ENCODE measurements around the gene ELOVL5.

Gene ELOVL5

GRCh38 chr6:53240139-53240538 lies 108.6 kb downstream of the ELOVL5 start:
- TF ChIP-seq CTCF (conservative IDR thresholded peaks at IDR 0.05; ENCODE audit: low read depth, low read length) = no peak
- Histone ChIP-seq H3K27me3 (ENCODE audit: insufficient read depth, low read depth) (no peaks in the 10 kb centered on the region), H3K27ac (no peak overlapping the region), H2AFZ (ENCODE audit: low read depth) (no peak overlapping the region), H4K20me1 (ENCODE audit: insufficient read depth) (no peaks in the 10 kb centered on the region), H3K9ac (no peak overlapping the region), H3K79me2 (ENCODE audit: insufficient read depth, low read depth) (no peaks in the 10 kb centered on the region), H3K4me3 (IDR thresholded peaks at IDR 0.05; ENCODE audit: insufficient read depth, low read depth, low read length) (no peak overlapping the region), H3K4me1 (ENCODE audit: low read depth, poor library complexity, severe bottlenecking) (peaks cover 15% of the 10 kb centered on the region), H3K4me2 (no peak overlapping the region), H3K36me3 (ENCODE audit: insufficient read depth) (no peaks in the 10 kb centered on the region)

- no peak overlapping the region for H3K4me2 ChIP-seq
- H4K20me1 ChIP-seq (ENCODE audit: insufficient read depth) = no peaks in the 10 kb centered on the region
- H3K27me3 ChIP-seq (ENCODE audit: insufficient read depth, low read depth) = no peaks in the 10 kb centered on the region
- no peak for TF ChIP-seq CTCF (conservative IDR thresholded peaks at IDR 0.05; ENCODE audit: low read depth, low read length)
- H3K36me3 ChIP-seq (ENCODE audit: insufficient read depth) = no peaks in the 10 kb centered on the region
- H3K4me3 ChIP-seq (IDR thresholded peaks at IDR 0.05; ENCODE audit: insufficient read depth, low read depth, low read length) = no peak overlapping the region
- H3K27ac ChIP-seq = no peak overlapping the region
- H3K4me1 ChIP-seq (ENCODE audit: low read depth, poor library complexity, severe bottlenecking) = peaks cover 15% of the 10 kb centered on the region
- no peak overlapping the region for H3K9ac ChIP-seq
- H2AFZ ChIP-seq (ENCODE audit: low read depth) = no peak overlapping the region
- no peaks in the 10 kb centered on the region for H3K79me2 ChIP-seq (ENCODE audit: insufficient read depth, low read depth)
These were observed 109.2 kb downstream of the ELOVL5 start for GRCh38 chr6:53239526-53239925.

GRCh38 chr6:53238311-53238710 lies 110.4 kb downstream of the ELOVL5 start:
- no peak overlapping the region for H3K4me2 ChIP-seq
- no peak overlapping the region for H2AFZ ChIP-seq (ENCODE audit: low read depth)
- no peak for TF ChIP-seq CTCF (conservative IDR thresholded peaks at IDR 0.05; ENCODE audit: low read depth, low read length)

GRCh38 chr6:53236241-53236640 lies 112.5 kb downstream of the ELOVL5 start:
- Histone ChIP-seq H3K9ac (no peak overlapping the region), H3K4me2 (peak overlapping the region; percentile 40), H3K36me3 (ENCODE audit: insufficient read depth) (no peaks in the 10 kb centered on the region), H3K4me3 (IDR thresholded peaks at IDR 0.05; ENCODE audit: insufficient read depth, low read depth, low read length) (no peak overlapping the region), H3K4me1 (ENCODE audit: low read depth, poor library complexity, severe bottlenecking) (peaks cover 15% of the 10 kb centered on the region), H4K20me1 (ENCODE audit: insufficient read depth) (no peaks in the 10 kb centered on the region), H3K27me3 (ENCODE audit: insufficient read depth, low read depth) (no peaks in the 10 kb centered on the region), H3K27ac (no peak overlapping the region), H3K79me2 (ENCODE audit: insufficient read depth, low read depth) (no peaks in the 10 kb centered on the region), H2AFZ (ENCODE audit: low read depth) (0 out of 2 replicates have a peak overlapping the region, but pooled peaks have one; percentile 15)
- TF ChIP-seq CTCF (conservative IDR thresholded peaks at IDR 0.05; ENCODE audit: low read depth, low read length) = no peak

More at GRCh38 chr6:53238311-53238710, 110.4 kb downstream of the ELOVL5 start:
- Histone ChIP-seq H3K27ac (no peak overlapping the region), H3K9ac (no peak overlapping the region), H3K4me3 (IDR thresholded peaks at IDR 0.05; ENCODE audit: insufficient read depth, low read depth, low read length) (no peak overlapping the region), H3K79me2 (ENCODE audit: insufficient read depth, low read depth) (no peaks in the 10 kb centered on the region), H3K4me1 (ENCODE audit: low read depth, poor library complexity, severe bottlenecking) (peaks cover 15% of the 10 kb centered on the region), H3K27me3 (ENCODE audit: insufficient read depth, low read depth) (no peaks in the 10 kb centered on the region), H3K36me3 (ENCODE audit: insufficient read depth) (no peaks in the 10 kb centered on the region), H4K20me1 (ENCODE audit: insufficient read depth) (no peaks in the 10 kb centered on the region)

Data from KMS-11 (cell line).